ENCODE measurements around the gene IFT122.
A peak's percentile ranks its signal among the peaks of the same experiment; 100 is the strongest.
"Not testable (repeated sequence)": the region's sequence is repeated elsewhere in the genome, so short reads cannot be mapped to it uniquely, and the experiment has no call there.

IFT122 gene

GRCh38 chr3:129498603-129499488, 58.8 kb downstream of the IFT122 start:
- not testable (repeated sequence) for DNase-seq

GRCh38 chr3:129499604-129500333, 59.7 kb downstream of the IFT122 start:
- DNase-seq = not testable (repeated sequence)

- DNase-seq = no peak
Observed at GRCh38 chr3:129500334-129500658, 60.3 kb downstream of the IFT122 start.

- no peak for DNase-seq
Observed at GRCh38 chr3:129501630-129502029, 61.6 kb downstream of the IFT122 start.

GRCh38 chr3:129502641-129503408, 62.8 kb downstream of the IFT122 start:
- no peak for DNase-seq

GRCh38 chr3:129503471-129504291, 63.7 kb downstream of the IFT122 start:
- no peak for DNase-seq

- DNase-seq = no peak
Observed at GRCh38 chr3:129504471-129505100, 64.6 kb downstream of the IFT122 start.

- DNase-seq = peak; percentile 39
Observed at GRCh38 chr3:129505341-129505740, 65.3 kb downstream of the IFT122 start.

- peak; percentile 67 for DNase-seq
Observed at GRCh38 chr3:129506231-129506742, 66.3 kb downstream of the IFT122 start.

GRCh38 chr3:129507181-129507831, 67.3 kb downstream of the IFT122 start:
- no peak for DNase-seq

GRCh38 chr3:129512595-129512994, 72.6 kb downstream of the IFT122 start:
- no peak for DNase-seq

GRCh38 chr3:129513705-129514104, 73.7 kb downstream of the IFT122 start:
- DNase-seq = no peak

- DNase-seq = no peak
Observed at GRCh38 chr3:129514110-129514509, 74.1 kb downstream of the IFT122 start.

- DNase-seq = no peak
Observed at GRCh38 chr3:129514563-129514962, 74.5 kb downstream of the IFT122 start.

GRCh38 chr3:129515108-129515820, 75.2 kb downstream of the IFT122 start:
- DNase-seq = not testable (repeated sequence)

GRCh38 chr3:129515821-129516432, 75.9 kb downstream of the IFT122 start:
- not testable (repeated sequence) for DNase-seq

GRCh38 chr3:129517516-129517915, 77.5 kb downstream of the IFT122 start:
- DNase-seq = no peak

- DNase-seq = no peak
Observed at GRCh38 chr3:129518038-129518561, 78.1 kb downstream of the IFT122 start.

GRCh38 chr3:129518581-129518980, 78.6 kb downstream of the IFT122 start:
- DNase-seq = no peak

- DNase-seq = no peak
Observed at GRCh38 chr3:129519449-129519848, 79.4 kb downstream of the IFT122 start.
